Astrocyte (in vitro differentiated cells and primary cell): ENCODE measurements around the gene GGTA1. TPM values are rescaled to one million over a fixed set of nuclear protein-coding genes. Genes with fewer than 3 reads are reported as not detected.

ENCODE experiments used
- DNase-seq: peaks from one replicate; pipeline ENCODE4 v3.0.0-alpha.2; 2010; ENCODE audit warnings: low read depth
- FAIRE-seq: peaks from 2 replicates; lab custom pipeline; 2011; peaks lifted over from hg19 to GRCh38; lab: Jason Lieb, UNC
- H2AFZ ChIP-seq: 2 replicates; pipeline ENCODE4 v1.6.0; 2012; ENCODE audit warnings: low read depth, low read length, inconsistent platforms
- H3K27ac ChIP-seq: 2 replicates; pipeline ENCODE4 v1.5.1; 2011; ENCODE audit warnings: low read depth, low read length, inconsistent platforms
- H3K27me3 ChIP-seq: 2 replicates; pipeline ENCODE4 v1.6.0; 2011; ENCODE audit warnings: low read length, inconsistent platforms; ENCODE audit not compliant: insufficient read depth
- H3K36me3 ChIP-seq: 2 replicates; pipeline ENCODE4 v1.5.1; 2011; ENCODE audit warnings: low read length, inconsistent platforms; ENCODE audit not compliant: insufficient read depth
- H3K4me1 ChIP-seq: 2 replicates; pipeline ENCODE4 v1.5.1; 2011; ENCODE audit warnings: low read length, inconsistent platforms; ENCODE audit not compliant: insufficient read depth
- H3K4me2 ChIP-seq: 2 replicates; pipeline ENCODE4 v1.6.0; 2012; ENCODE audit warnings: low read length, inconsistent platforms
- H3K4me3 ChIP-seq: 2 replicates; pipeline ENCODE4 v1.5.1; 2011; ENCODE audit warnings: low read depth, mild to moderate bottlenecking, low read length, inconsistent platforms; ENCODE audit not compliant: insufficient read depth
- H3K79me2 ChIP-seq: 2 replicates; pipeline ENCODE4 v1.6.0; 2012; ENCODE audit warnings: mild to moderate bottlenecking, low read length, inconsistent platforms; ENCODE audit not compliant: insufficient read depth
- H3K9ac ChIP-seq: 2 replicates; pipeline ENCODE4 v1.6.0; 2012; ENCODE audit warnings: mild to moderate bottlenecking, low read length, inconsistent platforms
- H3K9me3 ChIP-seq: 2 replicates; pipeline ENCODE4 v1.5.1; 2012; ENCODE audit warnings: low read depth, mild to moderate bottlenecking, low read length, inconsistent platforms; ENCODE audit not compliant: insufficient read depth
- H4K20me1 ChIP-seq: 2 replicates; pipeline ENCODE4 v1.6.0; 2012; ENCODE audit warnings: low read length, inconsistent platforms; ENCODE audit not compliant: insufficient read depth
- H3K27ac Mint-ChIP-seq: one replicate; pipeline ENCODE4 v1.8.0; 2021; ENCODE audit warnings: mild to moderate bottlenecking, mixed read lengths; ENCODE audit not compliant: unreplicated experiment
- H3K27me3 Mint-ChIP-seq: one replicate; pipeline ENCODE4 v1.8.0; 2021; ENCODE audit warnings: low read depth, mixed read lengths; ENCODE audit not compliant: unreplicated experiment
- H3K36me3 Mint-ChIP-seq: one replicate; pipeline ENCODE4 v1.8.0; 2021; ENCODE audit warnings: low read depth, mixed read lengths; ENCODE audit not compliant: unreplicated experiment
- H3K4me1 Mint-ChIP-seq: one replicate; pipeline ENCODE4 v1.8.0; 2021; ENCODE audit warnings: low read depth, mixed read lengths; ENCODE audit not compliant: unreplicated experiment
- H3K4me3 Mint-ChIP-seq: one replicate; pipeline ENCODE4 v1.8.0; 2021; ENCODE audit warnings: mild to moderate bottlenecking, moderate library complexity, mixed read lengths; ENCODE audit not compliant: unreplicated experiment
- H3K9me3 Mint-ChIP-seq: one replicate; pipeline ENCODE4 v1.8.0; 2021; ENCODE audit warnings: mild to moderate bottlenecking, mixed read lengths; ENCODE audit not compliant: unreplicated experiment
- EZH2 ChIP-seq: IDR thresholded peaks from 2 replicates; pipeline ENCODE4 v1.6.1; 2012; ENCODE audit warnings: mild to moderate bottlenecking, low read length, inconsistent platforms; ENCODE audit not compliant: insufficient read depth
- total RNA-seq: library from RNA; stranded (reverse); gene quantifications from 2 replicates; pipeline ENCODE4 v1.2.1, GENCODE V29; 2021
- TF ChIP-seq, protein P1 (sequence below): IDR thresholded peaks from 2 replicates; pipeline ENCODE4 v1.5.1; 2011; ENCODE audit warnings: low read depth, mild to moderate bottlenecking, inconsistent platforms, low read length, moderate library complexity; ENCODE audit not compliant: insufficient read depth

GGTA1 gene
- total RNA-seq, 1 donor from 2014 or later: 0.18 TPM

DNA sequence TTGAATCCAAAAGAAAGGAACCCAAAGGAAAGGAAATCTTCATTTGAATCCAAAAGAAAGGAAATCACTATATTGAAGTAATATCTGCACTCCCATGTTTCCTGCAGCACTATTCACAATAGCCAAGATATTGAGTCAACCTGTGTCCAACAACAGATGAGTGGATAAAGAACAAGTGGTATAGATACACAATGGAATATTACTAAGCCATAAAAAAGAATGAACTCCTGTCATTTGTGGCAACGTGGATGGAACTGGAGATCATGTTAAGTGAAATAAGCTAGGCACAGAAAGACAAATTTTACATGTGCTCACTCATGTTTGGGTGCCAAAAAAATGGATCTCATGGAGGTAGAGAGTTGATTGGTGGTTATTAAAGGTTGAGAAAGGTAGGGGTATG is 71.7 kb downstream of the GGTA1 start:
- Mint-ChIP-seq H3K4me3 (no peak overlapping the region), H3K36me3 (no peaks in the 10 kb centered on the region), H3K4me1 (no peaks in the 10 kb centered on the region), H3K9me3 (peaks cover 14% of the 10 kb centered on the region), H3K27ac (no peak overlapping the region), H3K27me3 (peaks cover 25% of the 10 kb centered on the region)
- Histone ChIP-seq H3K9ac (no peak overlapping the region), H3K4me3 (no peak overlapping the region), H3K4me1 (no peaks in the 10 kb centered on the region), H3K79me2 (no peaks in the 10 kb centered on the region), H3K9me3 (no peaks in the 10 kb centered on the region), H3K27ac (no peak overlapping the region), H4K20me1 (no peaks in the 10 kb centered on the region), H3K27me3 (peaks cover 9% of the 10 kb centered on the region), H3K36me3 (no peaks in the 10 kb centered on the region), H2AFZ (no peak overlapping the region), H3K4me2 (no peak overlapping the region)
- DNase-seq (no peak), FAIRE-seq (no peak)
- no peak for TF ChIP-seq EZH2
- TF ChIP-seq, protein P1, sequence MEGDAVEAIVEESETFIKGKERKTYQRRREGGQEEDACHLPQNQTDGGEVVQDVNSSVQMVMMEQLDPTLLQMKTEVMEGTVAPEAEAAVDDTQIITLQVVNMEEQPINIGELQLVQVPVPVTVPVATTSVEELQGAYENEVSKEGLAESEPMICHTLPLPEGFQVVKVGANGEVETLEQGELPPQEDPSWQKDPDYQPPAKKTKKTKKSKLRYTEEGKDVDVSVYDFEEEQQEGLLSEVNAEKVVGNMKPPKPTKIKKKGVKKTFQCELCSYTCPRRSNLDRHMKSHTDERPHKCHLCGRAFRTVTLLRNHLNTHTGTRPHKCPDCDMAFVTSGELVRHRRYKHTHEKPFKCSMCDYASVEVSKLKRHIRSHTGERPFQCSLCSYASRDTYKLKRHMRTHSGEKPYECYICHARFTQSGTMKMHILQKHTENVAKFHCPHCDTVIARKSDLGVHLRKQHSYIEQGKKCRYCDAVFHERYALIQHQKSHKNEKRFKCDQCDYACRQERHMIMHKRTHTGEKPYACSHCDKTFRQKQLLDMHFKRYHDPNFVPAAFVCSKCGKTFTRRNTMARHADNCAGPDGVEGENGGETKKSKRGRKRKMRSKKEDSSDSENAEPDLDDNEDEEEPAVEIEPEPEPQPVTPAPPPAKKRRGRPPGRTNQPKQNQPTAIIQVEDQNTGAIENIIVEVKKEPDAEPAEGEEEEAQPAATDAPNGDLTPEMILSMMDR: no peak

DNA sequence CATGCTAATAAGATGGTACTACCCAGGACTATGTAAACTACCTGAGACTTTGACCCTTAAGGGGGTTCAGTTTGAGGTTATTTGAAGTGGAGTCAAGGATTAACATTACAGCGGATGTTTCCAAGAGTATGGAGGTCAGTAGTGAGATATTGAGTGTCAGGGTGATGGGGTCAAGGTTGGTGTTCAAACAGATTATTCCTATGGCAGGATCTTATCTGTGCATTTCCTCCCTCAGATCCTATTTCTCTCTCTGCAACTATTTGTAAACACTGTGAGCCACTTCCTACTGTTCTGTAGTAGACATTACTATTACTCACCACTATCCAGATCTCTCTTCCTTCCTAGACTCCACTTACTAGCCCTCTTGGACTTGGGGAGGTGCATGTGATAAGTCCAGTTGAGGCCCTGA is 75.6 kb downstream of the GGTA1 start:
- Mint-ChIP-seq H3K9me3 (peaks cover 14% of the 10 kb centered on the region), H3K4me3 (no peak overlapping the region), H3K4me1 (no peaks in the 10 kb centered on the region), H3K36me3 (no peaks in the 10 kb centered on the region), H3K27ac (no peak overlapping the region), H3K27me3 (peaks cover 22% of the 10 kb centered on the region)
- no peak overlapping the region for H3K4me2 ChIP-seq
- H3K9ac ChIP-seq: no peak overlapping the region
- no peaks in the 10 kb centered on the region for H3K79me2 ChIP-seq
- no peak overlapping the region for H2AFZ ChIP-seq
- no peak overlapping the region for H3K4me3 ChIP-seq
- no peak for TF ChIP-seq EZH2
- TF ChIP-seq, protein P1: no peak
- peaks cover 7% of the 10 kb centered on the region for H3K27me3 ChIP-seq
- H4K20me1 ChIP-seq: no peaks in the 10 kb centered on the region
- H3K9me3 ChIP-seq: no peaks in the 10 kb centered on the region
- no peak for FAIRE-seq
- no peaks in the 10 kb centered on the region for H3K4me1 ChIP-seq
- DNase-seq: no peak
- H3K36me3 ChIP-seq: no peaks in the 10 kb centered on the region
- H3K27ac ChIP-seq: no peak overlapping the region

DNA sequence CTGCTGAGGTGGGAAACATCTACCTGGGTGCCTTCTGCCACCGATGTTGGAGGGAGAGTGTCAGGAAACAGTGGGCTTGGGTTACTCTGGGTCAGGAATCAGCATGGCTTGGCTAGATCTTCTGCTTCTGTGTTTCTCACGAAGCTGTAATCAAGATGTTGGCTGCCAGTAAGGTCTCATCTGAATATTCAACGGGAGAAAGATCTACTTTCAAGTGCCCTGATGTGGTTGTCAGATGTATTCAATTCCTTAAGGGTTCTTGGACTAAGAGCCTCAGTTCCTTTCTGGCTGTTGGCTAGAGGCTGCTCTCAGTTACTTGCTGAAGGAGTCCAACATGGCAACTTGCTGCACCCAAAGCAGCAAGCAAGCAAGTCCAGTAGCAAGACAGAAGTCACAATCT is 87.7 kb downstream of the GGTA1 start:
- Histone ChIP-seq H3K4me3 (no peak overlapping the region), H3K36me3 (no peaks in the 10 kb centered on the region), H3K9ac (no peak overlapping the region), H3K9me3 (no peaks in the 10 kb centered on the region), H3K79me2 (no peaks in the 10 kb centered on the region), H3K27me3 (peaks cover 10% of the 10 kb centered on the region), H3K27ac (no peak overlapping the region), H4K20me1 (no peaks in the 10 kb centered on the region), H3K4me1 (no peaks in the 10 kb centered on the region), H2AFZ (no peak overlapping the region), H3K4me2 (no peak overlapping the region)
- no peak overlapping the region for H3K27ac Mint-ChIP-seq
- H3K9me3 Mint-ChIP-seq: peaks cover 2% of the 10 kb centered on the region
- FAIRE-seq (no peak), DNase-seq (no peak)
- no peak overlapping the region for H3K4me3 Mint-ChIP-seq
- no peaks in the 10 kb centered on the region for H3K36me3 Mint-ChIP-seq
- H3K27me3 Mint-ChIP-seq: peaks cover 23% of the 10 kb centered on the region
- no peaks in the 10 kb centered on the region for H3K4me1 Mint-ChIP-seq
- TF ChIP-seq, protein P1: no peak
- TF ChIP-seq EZH2: no peak
